Mammary epithelial cell (primary cell): Measurements from ENCODE around the gene SHROOM4.

Source experiments
- EZH2 ChIP-seq: IDR thresholded peaks from 2 replicates; pipeline ENCODE4 v1.6.1; 2012; ENCODE audit warnings: low read length, inconsistent platforms, borderline replicate concordance
- TF ChIP-seq, protein P1 (sequence below), 2 donors: IDR thresholded peaks in 1 of 2; conservative IDR thresholded peaks in 1 of 2; 2 replicates each; pipeline ENCODE4 v1.5.1; 2011 to 2012; ENCODE audit warnings: inconsistent platforms in 2 of 2, low read length in 2 of 2, mild to moderate bottlenecking in 2 of 2, control low read depth in 1 of 2, low read depth in 1 of 2; ENCODE audit not compliant: insufficient read depth in 1 of 2; ENCODE audit errors: extremely low read depth in 1 of 2

DNA sequence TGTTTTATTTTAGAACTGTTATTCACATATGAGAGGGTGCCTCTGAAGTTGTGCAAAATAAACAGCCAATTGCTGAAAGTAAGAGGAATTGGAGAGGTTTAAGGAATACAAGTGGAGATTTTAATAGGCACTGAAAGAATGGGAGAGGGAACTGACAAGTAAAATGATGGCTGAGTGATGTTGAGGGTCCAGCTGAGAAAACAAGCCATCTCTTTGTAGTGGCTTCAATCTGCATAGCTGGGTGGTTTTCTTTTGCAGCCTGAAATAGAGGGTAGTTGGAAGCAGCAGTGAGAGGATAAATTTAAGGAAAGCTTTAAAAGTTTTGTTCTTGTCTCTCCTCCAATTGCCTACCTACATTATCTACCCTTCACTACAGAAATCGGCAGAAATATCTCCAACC is 236.7 kb downstream of the SHROOM4 start:
- TF ChIP-seq, protein P1, sequence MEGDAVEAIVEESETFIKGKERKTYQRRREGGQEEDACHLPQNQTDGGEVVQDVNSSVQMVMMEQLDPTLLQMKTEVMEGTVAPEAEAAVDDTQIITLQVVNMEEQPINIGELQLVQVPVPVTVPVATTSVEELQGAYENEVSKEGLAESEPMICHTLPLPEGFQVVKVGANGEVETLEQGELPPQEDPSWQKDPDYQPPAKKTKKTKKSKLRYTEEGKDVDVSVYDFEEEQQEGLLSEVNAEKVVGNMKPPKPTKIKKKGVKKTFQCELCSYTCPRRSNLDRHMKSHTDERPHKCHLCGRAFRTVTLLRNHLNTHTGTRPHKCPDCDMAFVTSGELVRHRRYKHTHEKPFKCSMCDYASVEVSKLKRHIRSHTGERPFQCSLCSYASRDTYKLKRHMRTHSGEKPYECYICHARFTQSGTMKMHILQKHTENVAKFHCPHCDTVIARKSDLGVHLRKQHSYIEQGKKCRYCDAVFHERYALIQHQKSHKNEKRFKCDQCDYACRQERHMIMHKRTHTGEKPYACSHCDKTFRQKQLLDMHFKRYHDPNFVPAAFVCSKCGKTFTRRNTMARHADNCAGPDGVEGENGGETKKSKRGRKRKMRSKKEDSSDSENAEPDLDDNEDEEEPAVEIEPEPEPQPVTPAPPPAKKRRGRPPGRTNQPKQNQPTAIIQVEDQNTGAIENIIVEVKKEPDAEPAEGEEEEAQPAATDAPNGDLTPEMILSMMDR (conservative IDR thresholded peaks at IDR 0.05 in 1 of 2, IDR thresholded peaks at IDR 0.05 in 1 of 2; ENCODE audit: extremely low read depth in 1 of 2, insufficient read depth in 1 of 2, low read depth in 1 of 2, low read length in 2 of 2), result no peak
- TF ChIP-seq EZH2, result no peak
